HFFc6 (cell line): ENCODE measurements around the gene C11orf21. TPM values are rescaled to one million over a fixed set of nuclear protein-coding genes. Genes with fewer than 3 reads are reported as not detected.

Experiments
- DNase-seq: peaks from one replicate; pipeline ENCODE4 v3.0.0-alpha.2; 2018
- H3K27ac Mint-ChIP-seq: 2 replicates; pipeline ENCODE4 v1.8.0; 2020; ENCODE audit warnings: mild to moderate bottlenecking, mixed read lengths
- H3K27me3 Mint-ChIP-seq: 2 replicates; pipeline ENCODE4 v1.8.0; 2021; ENCODE audit warnings: mild to moderate bottlenecking, moderate library complexity, mixed read lengths; ENCODE audit not compliant: insufficient read depth
- H3K36me3 Mint-ChIP-seq: 2 replicates; pipeline ENCODE4 v1.8.0; 2021; ENCODE audit warnings: low read depth, mixed read lengths
- H3K4me1 Mint-ChIP-seq: 2 replicates; pipeline ENCODE4 v1.8.0; 2020; ENCODE audit warnings: low read depth, mixed read lengths
- H3K4me3 Mint-ChIP-seq: 2 replicates; pipeline ENCODE4 v1.8.0; 2020; ENCODE audit warnings: mild to moderate bottlenecking, moderate library complexity, mixed read lengths
- H3K9me3 Mint-ChIP-seq: 2 replicates; pipeline ENCODE4 v1.8.0; 2020; ENCODE audit warnings: mild to moderate bottlenecking, mixed read lengths
- total RNA-seq, 6 experiments: library from RNA; stranded (reverse); fragmentation: NEBNext Ultra II Directional; extraction: Animal tissue kit (Norgen Biotek cat#: 25700); gene quantifications; 2 replicates in 1 of 6; 3 replicates in 5 of 6; pipeline ENCODE4 v1.2.3, GENCODE V29; 2021
- TF ChIP-seq, protein P1 (sequence below): fragments of 200-600 bp; sonication (generic); IDR thresholded peaks from 2 replicates; pipeline ENCODE4 v1.5.0; 2021; ENCODE audit warnings: antibody characterized with exemption, mild to moderate bottlenecking

The C11orf21 gene
- total RNA-seq, 6 experiments from 2014 or later = not detected

DNA sequence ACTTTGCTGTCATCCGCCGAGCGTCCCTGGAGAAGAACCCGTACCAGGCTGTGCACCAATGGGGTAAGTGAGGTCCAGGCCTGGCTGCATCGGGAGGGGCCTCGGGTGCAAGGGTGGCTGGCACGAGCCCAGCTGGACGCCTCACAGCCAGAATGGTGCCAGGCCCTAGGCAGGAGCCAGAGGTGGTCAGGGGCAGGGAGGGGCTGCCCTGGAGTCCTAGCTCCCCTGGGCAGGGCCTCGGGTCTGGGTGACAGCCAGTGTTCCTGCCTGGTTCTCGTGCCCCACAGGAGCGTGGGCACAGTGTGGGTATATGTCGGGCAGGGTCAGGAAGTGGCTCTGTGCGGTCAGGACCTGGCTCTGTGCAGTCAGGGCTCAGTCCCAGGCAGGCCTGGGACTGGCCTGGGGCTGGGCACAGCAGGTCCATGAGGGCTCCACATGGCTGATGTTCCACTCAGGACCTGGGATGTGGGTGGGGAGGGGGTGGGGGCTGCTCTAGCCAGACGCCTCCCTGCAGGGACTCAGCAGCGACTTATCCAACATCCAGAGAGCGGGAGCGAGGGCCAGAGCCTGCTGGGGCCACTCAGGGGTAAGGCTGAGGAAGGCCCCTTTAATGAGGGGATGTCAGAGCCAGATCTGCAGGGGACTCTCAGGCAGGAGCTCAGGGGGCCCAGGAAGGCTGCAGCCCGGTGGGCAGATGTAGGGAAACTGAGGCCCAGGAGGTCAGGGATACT lies 1.3 kb upstream of the C11orf21 start:
- Mint-ChIP-seq H3K27ac (no peak overlapping the region), H3K27me3 (no peaks in the 10 kb centered on the region; the same call in 1 of the 2 replicates), H3K4me3 (no peak overlapping the region), H3K4me1 (peaks cover 14% of the 10 kb centered on the region), H3K36me3 (no peaks in the 10 kb centered on the region), H3K9me3 (no peaks in the 10 kb centered on the region)
- TF ChIP-seq, protein P1, sequence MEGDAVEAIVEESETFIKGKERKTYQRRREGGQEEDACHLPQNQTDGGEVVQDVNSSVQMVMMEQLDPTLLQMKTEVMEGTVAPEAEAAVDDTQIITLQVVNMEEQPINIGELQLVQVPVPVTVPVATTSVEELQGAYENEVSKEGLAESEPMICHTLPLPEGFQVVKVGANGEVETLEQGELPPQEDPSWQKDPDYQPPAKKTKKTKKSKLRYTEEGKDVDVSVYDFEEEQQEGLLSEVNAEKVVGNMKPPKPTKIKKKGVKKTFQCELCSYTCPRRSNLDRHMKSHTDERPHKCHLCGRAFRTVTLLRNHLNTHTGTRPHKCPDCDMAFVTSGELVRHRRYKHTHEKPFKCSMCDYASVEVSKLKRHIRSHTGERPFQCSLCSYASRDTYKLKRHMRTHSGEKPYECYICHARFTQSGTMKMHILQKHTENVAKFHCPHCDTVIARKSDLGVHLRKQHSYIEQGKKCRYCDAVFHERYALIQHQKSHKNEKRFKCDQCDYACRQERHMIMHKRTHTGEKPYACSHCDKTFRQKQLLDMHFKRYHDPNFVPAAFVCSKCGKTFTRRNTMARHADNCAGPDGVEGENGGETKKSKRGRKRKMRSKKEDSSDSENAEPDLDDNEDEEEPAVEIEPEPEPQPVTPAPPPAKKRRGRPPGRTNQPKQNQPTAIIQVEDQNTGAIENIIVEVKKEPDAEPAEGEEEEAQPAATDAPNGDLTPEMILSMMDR = no peak
- no peak for DNase-seq

DNA sequence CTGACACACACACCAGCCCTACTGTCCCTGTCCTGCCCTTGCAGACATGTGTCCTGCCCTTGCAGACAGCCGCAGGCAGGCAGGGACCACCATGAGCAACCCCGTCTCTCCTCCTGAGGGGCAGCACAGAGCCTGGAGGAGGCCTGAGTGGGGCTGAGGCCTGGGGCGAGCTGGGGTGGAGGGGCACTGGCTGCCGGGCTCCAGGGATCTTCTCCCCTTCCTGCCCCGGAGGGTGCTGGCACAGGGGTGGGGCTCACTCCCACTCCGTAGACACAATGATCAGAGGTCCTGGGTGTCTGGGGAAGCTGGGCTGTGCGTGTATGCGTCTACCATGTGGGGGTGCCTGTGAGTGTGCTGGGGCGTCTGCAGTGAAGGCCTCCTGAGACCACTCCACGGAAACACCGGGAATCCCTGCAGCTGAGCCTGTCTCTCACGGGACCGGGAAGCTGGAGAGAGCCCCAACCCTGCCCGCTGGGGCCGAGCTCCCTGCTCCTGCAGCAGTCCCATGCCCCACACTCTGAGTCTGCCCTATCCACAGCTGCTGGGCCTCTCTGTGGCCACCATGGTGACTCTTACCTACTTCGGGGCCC lies 683 bp upstream of the C11orf21 start:
- Mint-ChIP-seq H3K36me3 (no peaks in the 10 kb centered on the region), H3K4me1 (peaks cover 14% of the 10 kb centered on the region), H3K9me3 (no peaks in the 10 kb centered on the region), H3K4me3 (no peak overlapping the region), H3K27ac (no peak overlapping the region), H3K27me3 (peaks cover 5% of the 10 kb centered on the region)
- no peak for DNase-seq
- TF ChIP-seq, protein P1 = no peak

- no peak overlapping the region for H3K27ac Mint-ChIP-seq
- no peak for DNase-seq
Measured at GRCh38 chr11:2300936-2301630, 635 bp downstream of the C11orf21 start.

GRCh38 chr11:2300290-2300935 lies 1.3 kb downstream of the C11orf21 start:
- Mint-ChIP-seq H3K27ac (no peak overlapping the region), H3K9me3 (no peaks in the 10 kb centered on the region), H3K27me3 (peaks cover 12% of the 10 kb centered on the region), H3K36me3 (no peaks in the 10 kb centered on the region), H3K4me3 (no peak overlapping the region), H3K4me1 (peaks cover under 1% of the 10 kb centered on the region)
- TF ChIP-seq, protein P1 = no peak
- DNase-seq = no peak

More at GRCh38 chr11:2300936-2301630, 635 bp downstream of the C11orf21 start:
- H3K27me3 Mint-ChIP-seq = peaks cover 12% of the 10 kb centered on the region
- H3K36me3 Mint-ChIP-seq = no peaks in the 10 kb centered on the region
- TF ChIP-seq, protein P1 = no peak
- no peaks in the 10 kb centered on the region for H3K9me3 Mint-ChIP-seq
- H3K4me1 Mint-ChIP-seq = peaks cover 8% of the 10 kb centered on the region
- H3K4me3 Mint-ChIP-seq = no peak overlapping the region

GRCh38 chr11:2299773-2300172 lies 1.9 kb downstream of the C11orf21 start:
- Mint-ChIP-seq H3K27me3 (peaks cover 13% of the 10 kb centered on the region), H3K4me3 (no peak overlapping the region), H3K9me3 (no peaks in the 10 kb centered on the region), H3K4me1 (no peaks in the 10 kb centered on the region), H3K27ac (no peak overlapping the region), H3K36me3 (no peaks in the 10 kb centered on the region)
- TF ChIP-seq, protein P1 = no peak
- no peak for DNase-seq
